ENCODE results near the gene POLR1G. TPM values are rescaled to one million over a fixed set of nuclear protein-coding genes. Genes with fewer than 3 reads are reported as not detected.
"Not testable (repeated sequence)": the region's sequence is repeated elsewhere in the genome, so short reads cannot be mapped to it uniquely, and the experiment has no call there.

Gene POLR1G
- total RNA-seq, 4 donors from 2014 or later = 2.9 to 8.7 (median 6.0) TPM

GRCh38 chr19:45423589-45424190 is 17.2 kb downstream of the POLR1G start, which contains the start of gene ERCC1:
Gene ERCC1 (minus strand): TSS chr19:45423917. CDS start chr19:45423374, 543 bp downstream.
- H3K4me1 ChIP-seq = peaks cover 30 to 58% (median 46%) of the 10 kb centered on the region in 4 donors
- TF ChIP-seq POLR2A (IDR thresholded peaks at IDR 0.05; ENCODE audit: low read depth) = peak; percentile 9
- peak; percentile 71 to 86 for TF ChIP-seq POLR2AphosphoS5 (IDR thresholded peaks at IDR 0.05)
- no peak for TF ChIP-seq EP300 (IDR thresholded peaks at IDR 0.05)
- TF ChIP-seq, protein P1, sequence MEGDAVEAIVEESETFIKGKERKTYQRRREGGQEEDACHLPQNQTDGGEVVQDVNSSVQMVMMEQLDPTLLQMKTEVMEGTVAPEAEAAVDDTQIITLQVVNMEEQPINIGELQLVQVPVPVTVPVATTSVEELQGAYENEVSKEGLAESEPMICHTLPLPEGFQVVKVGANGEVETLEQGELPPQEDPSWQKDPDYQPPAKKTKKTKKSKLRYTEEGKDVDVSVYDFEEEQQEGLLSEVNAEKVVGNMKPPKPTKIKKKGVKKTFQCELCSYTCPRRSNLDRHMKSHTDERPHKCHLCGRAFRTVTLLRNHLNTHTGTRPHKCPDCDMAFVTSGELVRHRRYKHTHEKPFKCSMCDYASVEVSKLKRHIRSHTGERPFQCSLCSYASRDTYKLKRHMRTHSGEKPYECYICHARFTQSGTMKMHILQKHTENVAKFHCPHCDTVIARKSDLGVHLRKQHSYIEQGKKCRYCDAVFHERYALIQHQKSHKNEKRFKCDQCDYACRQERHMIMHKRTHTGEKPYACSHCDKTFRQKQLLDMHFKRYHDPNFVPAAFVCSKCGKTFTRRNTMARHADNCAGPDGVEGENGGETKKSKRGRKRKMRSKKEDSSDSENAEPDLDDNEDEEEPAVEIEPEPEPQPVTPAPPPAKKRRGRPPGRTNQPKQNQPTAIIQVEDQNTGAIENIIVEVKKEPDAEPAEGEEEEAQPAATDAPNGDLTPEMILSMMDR (IDR thresholded peaks at IDR 0.05) = no peak
- peak; percentile 98 for DNase-seq (ENCODE audit: extremely low spot score)
- 0% methylated on average over 5 of the region's 37 CpGs for WGBS
- H3K27me3 ChIP-seq = no peaks in the 10 kb centered on the region
- intact Hi-C loops (cut with DNase I) = no loop called here
- H3K27ac ChIP-seq (replicated peaks in 1 of 4) = peak within 1 kb of the TSS; percentile 87 to 93 (median 88)
- peak within 1 kb of the TSS; percentile 65 to 72 (median 69) for H3K4me3 ChIP-seq
- peaks cover 10 to 34% (median 27%) of the 10 kb centered on the region in 4 donors for H3K36me3 ChIP-seq
- no peaks in the 10 kb centered on the region for H3K9me3 ChIP-seq

DNA sequence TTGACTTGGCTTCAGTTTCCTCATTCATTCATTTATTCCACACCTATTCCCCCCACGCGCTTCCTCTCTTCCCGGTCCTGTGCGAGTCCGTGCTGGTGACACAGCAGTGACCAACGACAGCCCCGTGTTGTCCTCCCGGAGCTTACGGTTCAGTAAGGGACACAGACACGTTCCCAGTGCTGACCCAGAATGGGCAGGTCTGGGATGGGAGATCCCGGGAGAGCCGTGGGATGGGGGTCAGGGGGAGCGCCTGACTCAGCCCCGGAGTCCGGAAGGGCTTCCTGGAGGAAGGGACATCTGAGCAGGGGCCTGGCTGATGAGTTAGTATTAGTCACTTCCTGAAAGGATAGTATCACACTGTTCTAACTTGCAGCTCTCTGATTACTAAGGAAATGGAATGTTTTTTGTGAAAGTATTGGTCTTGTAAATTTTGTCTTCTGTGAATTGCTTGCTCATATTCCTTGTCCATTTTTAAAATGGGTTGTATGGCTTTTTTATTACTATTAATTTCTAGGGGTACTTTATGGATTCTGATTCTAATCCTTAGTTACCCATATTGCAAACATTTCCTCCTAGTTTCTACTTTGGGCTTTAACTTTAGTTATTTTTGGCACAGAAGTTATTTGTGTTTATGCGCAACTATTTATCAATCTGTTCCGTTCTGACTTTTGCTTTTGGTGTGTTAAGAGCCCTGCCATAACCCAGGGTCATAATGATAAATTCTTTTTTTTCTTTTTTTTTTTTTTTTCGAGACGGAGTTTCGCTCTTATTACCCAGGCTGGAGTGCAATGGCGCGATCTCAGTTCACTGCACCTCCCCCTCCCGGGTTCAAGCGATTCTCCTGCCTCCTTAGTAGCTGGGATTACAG is 18.0 kb downstream of the POLR1G start:
- TF ChIP-seq, protein P1 (IDR thresholded peaks at IDR 0.05) = no peak
- peak; percentile 10 to 61 for TF ChIP-seq POLR2AphosphoS5 (IDR thresholded peaks at IDR 0.05)
- intact Hi-C loops (cut with DNase I) = no loop called here
- H3K4me1 ChIP-seq = peaks cover 36 to 65% (median 53%) of the 10 kb centered on the region in 4 donors
- no peak for DNase-seq (ENCODE audit: extremely low spot score)
- H3K27me3 ChIP-seq = no peaks in the 10 kb centered on the region
- H3K4me3 ChIP-seq = peak overlapping the region; percentile 65 to 72 (median 69)
- peak overlapping the region; percentile 87 to 93 (median 88) for H3K27ac ChIP-seq (replicated peaks in 1 of 4)
- 18% methylated on average over 24 of the region's 24 CpGs for WGBS
- peaks cover 10 to 27% (median 20%) of the 10 kb centered on the region in 4 donors for H3K36me3 ChIP-seq
- H3K9me3 ChIP-seq = no peaks in the 10 kb centered on the region

DNA sequence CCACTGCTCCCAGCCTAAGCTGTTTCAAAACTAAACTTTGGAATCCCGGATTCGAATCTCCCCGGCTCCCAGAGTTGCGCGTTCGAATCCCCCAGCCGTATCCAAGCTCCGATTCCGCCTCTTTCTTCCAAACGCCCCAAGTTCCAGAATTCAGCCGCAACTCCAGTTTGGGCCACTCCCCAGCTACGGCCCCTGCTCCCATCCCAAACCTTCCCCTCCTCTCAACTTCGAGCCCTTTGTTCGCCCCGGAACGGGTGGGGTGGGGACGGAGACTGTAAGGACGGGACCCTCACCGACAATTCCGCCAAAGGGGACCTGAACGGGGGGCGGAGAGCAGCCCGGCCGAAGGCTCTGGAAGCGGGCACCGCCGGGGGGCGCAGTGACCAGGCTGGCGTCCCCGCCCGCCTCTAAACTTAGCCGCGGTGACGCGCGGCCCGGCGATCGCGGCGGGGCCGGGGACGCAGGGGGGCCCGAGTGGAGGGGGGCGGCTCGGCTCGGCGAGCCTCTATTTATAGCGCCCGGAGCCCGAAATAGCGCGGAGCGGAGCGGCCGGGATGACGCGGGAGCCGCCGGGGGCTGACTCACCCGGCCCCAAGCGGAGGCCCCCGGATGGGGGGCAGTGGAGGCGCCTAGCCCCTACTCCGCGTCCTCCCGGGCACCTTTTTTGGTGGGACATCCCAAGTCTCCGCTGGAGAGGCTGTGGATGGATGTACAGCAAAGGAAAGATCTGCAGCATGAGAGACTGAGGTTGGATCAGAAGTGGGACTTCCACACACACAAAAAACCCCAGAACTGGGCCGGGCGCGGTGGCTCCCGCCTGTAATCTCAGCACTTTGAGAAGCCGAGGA is 22.2 kb downstream of the POLR1G start:
- H3K27ac ChIP-seq (replicated peaks in 1 of 4) = peak overlapping the region; percentile 78 to 89 (median 86)
- no peaks in the 10 kb centered on the region for H3K36me3 ChIP-seq
- DNase-seq (ENCODE audit: extremely low spot score) = no peak
- H3K4me3 ChIP-seq = peak overlapping the region; percentile 53 to 65 (median 59)
- H3K27me3 ChIP-seq = no peaks in the 10 kb centered on the region
- 6% methylated on average over 28 of the region's 73 CpGs for WGBS
- peaks cover 27 to 45% (median 41%) of the 10 kb centered on the region in 4 donors for H3K4me1 ChIP-seq
- TF ChIP-seq POLR2AphosphoS5 (IDR thresholded peaks at IDR 0.05) (peak; percentile 50 to 78), POLR2A (IDR thresholded peaks at IDR 0.05; ENCODE audit: low read depth) (peak; percentile 44), EP300 (IDR thresholded peaks at IDR 0.05) (no peak)
- TF ChIP-seq, protein P1 (IDR thresholded peaks at IDR 0.05) = peak; percentile 38 to 56 (median 41)
- intact Hi-C loops (cut with DNase I) = loop anchor here (2.0 kb wide), 1 partner anchor 50 kb away; no protein-coding TSS in a partner anchor
- no peaks in the 10 kb centered on the region for H3K9me3 ChIP-seq

DNA sequence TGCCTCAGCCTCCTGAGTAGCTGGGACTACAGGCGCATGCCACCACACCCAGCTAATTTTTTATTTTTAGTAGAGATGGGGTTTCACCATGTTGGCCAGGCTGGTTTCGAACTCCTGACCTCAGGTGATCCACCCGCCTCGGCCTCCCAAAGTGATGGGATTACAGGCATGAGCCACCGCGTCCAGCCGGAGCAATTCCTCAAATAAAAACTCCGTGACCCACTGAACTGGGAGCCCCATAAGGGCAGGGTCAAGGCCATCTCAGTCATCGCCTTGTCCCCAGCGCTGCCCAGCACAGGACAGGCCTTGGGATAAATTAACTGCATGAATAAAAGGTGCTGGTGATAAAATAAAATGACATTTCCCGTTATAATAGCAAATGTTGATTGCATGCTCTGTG is 23.5 kb downstream of the POLR1G start:
- H3K4me3 ChIP-seq; DNase-seq (ENCODE audit: extremely low spot score); H3K36me3 ChIP-seq; H3K27me3 ChIP-seq; H3K9me3 ChIP-seq: not testable (repeated sequence)
- intact Hi-C loops (cut with DNase I) = loop anchor here (2.0 kb wide), 1 partner anchor 49 kb away; no protein-coding TSS in a partner anchor
- Histone ChIP-seq H3K27ac (replicated peaks in 1 of 4) (peak overlapping the region; percentile 78 to 89 (median 86)), H3K4me1 (peaks cover 17 to 34% (median 29%) of the 10 kb centered on the region in 4 donors)
- WGBS = 85% methylated on average over 11 of the region's 11 CpGs

DNA sequence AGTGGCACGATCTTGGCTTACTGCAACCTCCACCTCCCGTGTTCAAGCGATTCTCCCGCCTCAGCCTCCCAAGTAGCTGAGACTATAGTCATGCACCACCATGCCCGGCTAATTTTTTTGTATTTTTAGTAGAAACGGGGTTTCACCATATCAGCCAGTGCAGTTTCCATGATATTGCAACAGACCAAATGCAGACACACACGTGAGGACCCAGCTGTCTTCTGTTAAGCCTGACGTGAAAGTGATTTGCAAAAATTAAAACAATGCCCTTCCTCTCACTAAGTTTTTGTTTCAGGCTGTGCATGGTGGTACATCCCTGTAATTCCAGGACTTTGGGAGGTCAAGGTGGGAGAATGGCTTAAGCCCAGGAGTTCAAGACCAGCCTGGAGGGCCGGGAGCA is 24.6 kb downstream of the POLR1G start:
- intact Hi-C loops (cut with DNase I); H3K9me3 ChIP-seq; H3K36me3 ChIP-seq; H3K27me3 ChIP-seq; H3K27ac ChIP-seq (replicated peaks in 1 of 4); H3K4me3 ChIP-seq; DNase-seq (ENCODE audit: extremely low spot score): not testable (repeated sequence)
- peaks cover 12 to 27% (median 24%) of the 10 kb centered on the region in 4 donors for H3K4me1 ChIP-seq
- 58% methylated on average over 9 of the region's 9 CpGs for WGBS

DNA sequence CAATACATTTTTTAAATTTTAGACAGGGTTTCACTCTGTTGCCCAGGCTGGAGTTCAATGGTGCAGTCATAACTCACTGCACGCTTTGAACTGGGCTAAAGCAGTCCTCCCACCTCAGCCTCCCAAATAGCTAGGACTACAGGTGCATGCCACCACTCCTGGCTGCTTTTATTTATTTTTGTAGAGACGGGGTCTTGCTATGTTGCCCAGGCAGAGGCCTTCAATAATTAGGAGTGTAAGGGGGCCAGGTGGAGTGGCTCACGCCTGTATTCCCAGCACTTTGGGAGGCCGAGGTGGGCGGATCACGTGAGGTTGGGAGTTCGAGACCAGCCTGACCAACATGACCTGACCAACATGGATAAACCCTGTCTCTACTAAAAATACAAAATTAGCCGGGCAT is 26.1 kb downstream of the POLR1G start:
- 94% methylated on average over 8 of the region's 8 CpGs for WGBS

More for the DNA sequence above, 26.1 kb downstream of the POLR1G start:
- H3K4me3 ChIP-seq; H3K36me3 ChIP-seq; DNase-seq (ENCODE audit: extremely low spot score); H3K9me3 ChIP-seq; intact Hi-C loops (cut with DNase I); H3K27me3 ChIP-seq; H3K27ac ChIP-seq (replicated peaks in 1 of 4): not testable (repeated sequence)
- H3K4me1 ChIP-seq = peaks cover 9 to 23% (median 22%) of the 10 kb centered on the region in 4 donors
